OCI-M1 (cell line): ENCODE measurements around the gene CAVIN1.
"Not testable (repeated sequence)": the region's sequence is repeated elsewhere in the genome, so short reads cannot be mapped to it uniquely, and the experiment has no call there.

ENCODE experiments used
- DNase-seq: peaks from one replicate; lab custom pipeline; 2025; lab: John Stamatoyannopoulos, UW

Gene CAVIN1

DNA sequence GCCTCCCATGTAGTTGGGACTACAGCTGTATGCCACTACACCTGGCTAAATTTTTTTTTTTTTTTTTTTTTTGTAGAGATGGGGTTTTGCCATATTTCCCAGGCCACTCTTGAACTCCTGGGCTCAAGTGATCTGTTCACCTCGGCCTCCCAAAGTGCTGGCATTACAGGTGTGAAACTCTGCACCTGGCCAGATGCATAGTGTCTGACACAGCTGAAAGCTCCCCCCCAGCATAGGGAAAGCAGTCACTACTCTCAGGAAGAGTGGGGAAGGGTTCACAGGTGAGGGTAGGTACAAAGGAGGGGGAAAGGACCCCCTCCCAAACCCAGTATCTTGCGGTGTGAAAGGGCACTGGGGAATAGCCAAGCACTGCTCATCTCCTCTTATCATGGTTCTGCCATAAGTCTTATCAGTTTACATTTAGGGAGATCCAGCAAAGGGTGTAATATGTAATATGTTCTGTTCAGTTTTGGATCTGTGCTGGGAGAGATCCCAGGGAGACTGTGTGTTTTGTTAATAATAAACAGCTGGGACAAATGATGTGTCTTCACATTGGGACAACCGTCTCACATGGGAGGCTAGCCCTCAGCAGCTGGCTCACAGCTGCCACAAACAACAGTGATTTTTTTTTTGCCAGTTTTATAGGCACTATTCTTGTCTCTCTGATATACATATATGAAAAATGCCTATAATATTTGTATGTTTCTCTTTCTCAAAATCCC, 6.8 kb upstream of the CAVIN1 start:
- no peak for DNase-seq

- peak; percentile 84 for DNase-seq
Observed at GRCh38 chr17:42428141-42428944, 5.3 kb upstream of the CAVIN1 start.

DNA sequence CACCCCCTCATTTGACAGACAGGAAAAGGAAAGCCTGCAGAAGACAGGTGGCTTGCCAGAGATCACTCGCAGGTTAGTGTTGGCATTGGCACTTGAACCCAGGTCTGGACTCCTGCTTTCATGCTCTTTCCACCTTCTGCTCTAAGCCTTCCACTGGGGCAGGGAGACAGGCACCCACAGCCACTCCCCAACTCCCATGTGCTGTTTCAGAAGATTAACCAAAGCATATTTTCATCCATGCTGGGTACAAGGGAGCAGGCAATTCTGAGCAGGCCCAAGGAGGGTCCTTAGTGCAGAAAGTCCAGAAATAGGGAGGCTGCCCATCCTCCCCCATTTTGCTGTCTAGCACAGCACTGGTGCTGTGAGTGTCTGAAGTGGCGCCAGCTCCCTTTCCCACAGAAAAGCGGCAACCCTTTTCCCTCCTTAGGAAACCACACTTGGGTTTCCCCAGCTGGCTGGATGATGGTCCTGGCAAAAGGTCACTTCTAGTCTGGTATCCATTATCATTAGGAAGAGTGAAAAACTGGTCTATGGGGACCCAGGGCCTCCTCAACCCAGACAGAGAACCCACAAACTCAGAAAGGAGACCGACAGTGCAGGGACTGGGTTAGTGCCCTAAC, 2.0 kb upstream of the CAVIN1 start:
- DNase-seq: no peak

GRCh38 chr17:42423766-42424165, 710 bp upstream of the CAVIN1 start:
- DNase-seq: no peak

DNA sequence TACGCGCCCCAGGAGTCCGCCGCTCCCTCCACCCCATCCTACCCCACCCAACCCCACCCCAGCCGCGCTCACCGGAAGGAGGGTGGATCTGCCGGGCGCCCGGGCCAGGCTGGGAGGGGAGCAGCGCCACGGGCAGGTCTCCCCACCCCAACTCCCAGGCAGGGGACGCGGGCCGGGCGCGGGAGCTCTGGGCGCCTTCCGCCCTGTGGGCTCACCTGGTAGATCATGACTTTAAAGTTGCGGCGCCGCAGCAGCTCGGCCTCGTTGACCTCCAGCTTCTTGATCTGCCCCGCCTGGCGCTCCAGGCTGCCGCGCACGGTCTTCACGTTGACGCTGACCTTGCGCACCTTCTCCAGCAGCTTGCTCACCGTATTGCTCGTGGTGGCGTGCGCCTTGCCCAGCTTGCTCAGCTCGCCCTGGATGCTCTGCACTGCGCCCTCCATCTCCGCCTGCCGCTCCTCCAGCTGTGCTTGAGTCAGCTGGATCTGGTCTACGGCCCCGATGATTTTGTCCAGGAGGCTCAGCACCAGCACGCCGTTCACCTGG, 571 bp downstream of the CAVIN1 start:
- no peak for DNase-seq

DNA sequence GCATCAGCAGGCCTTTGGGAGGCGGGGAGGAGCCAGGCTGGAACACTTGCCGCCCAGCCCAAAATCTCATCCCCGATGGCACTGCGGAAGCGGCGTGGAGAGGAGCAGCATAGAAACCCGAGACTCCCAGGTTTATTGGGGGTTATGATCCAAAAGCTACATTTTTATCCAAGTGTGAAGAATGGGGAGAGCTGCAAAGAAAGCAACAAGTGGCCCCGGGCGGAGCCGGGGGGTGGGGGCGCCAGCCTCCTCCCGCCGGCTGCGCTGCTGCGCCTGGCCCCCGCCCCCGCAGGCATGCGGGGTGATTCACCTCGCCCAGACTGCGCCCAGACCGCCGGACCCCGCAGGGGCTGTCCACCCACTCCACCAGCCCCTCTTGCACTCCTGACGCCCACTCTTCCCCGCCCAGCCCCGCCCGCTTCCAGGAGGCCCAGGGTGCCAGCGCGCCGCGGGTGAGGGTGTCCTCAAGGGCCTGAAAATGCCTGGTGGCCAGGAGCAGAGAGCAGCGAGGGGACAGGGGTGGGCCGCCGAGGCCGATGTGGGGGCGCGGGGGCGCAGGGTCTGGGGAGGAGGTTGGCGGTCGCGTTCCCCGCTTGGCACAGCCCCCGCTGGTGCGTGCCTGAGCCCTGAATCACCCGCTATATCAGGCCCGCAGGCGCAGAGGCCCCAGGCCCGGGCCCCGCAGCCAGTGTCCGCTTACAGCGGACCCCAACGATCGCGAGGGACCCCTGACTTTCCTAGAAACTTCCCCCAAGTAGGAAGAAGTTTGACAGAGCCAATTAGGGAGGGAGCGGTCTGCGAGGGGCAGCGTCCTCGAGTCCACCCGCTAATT, 1.3 kb downstream of the CAVIN1 start:
- DNase-seq: no peak

- no peak for DNase-seq
Observed at GRCh38 chr17:42421136-42421506, 1.9 kb downstream of the CAVIN1 start.

GRCh38 chr17:42417981-42418380, 5.1 kb downstream of the CAVIN1 start:
- not testable (repeated sequence) for DNase-seq

GRCh38 chr17:42414704-42415409, 8.2 kb downstream of the CAVIN1 start:
- peak; percentile 34 for DNase-seq

GRCh38 chr17:42413464-42414040, 9.5 kb downstream of the CAVIN1 start:
- DNase-seq: no peak

DNA sequence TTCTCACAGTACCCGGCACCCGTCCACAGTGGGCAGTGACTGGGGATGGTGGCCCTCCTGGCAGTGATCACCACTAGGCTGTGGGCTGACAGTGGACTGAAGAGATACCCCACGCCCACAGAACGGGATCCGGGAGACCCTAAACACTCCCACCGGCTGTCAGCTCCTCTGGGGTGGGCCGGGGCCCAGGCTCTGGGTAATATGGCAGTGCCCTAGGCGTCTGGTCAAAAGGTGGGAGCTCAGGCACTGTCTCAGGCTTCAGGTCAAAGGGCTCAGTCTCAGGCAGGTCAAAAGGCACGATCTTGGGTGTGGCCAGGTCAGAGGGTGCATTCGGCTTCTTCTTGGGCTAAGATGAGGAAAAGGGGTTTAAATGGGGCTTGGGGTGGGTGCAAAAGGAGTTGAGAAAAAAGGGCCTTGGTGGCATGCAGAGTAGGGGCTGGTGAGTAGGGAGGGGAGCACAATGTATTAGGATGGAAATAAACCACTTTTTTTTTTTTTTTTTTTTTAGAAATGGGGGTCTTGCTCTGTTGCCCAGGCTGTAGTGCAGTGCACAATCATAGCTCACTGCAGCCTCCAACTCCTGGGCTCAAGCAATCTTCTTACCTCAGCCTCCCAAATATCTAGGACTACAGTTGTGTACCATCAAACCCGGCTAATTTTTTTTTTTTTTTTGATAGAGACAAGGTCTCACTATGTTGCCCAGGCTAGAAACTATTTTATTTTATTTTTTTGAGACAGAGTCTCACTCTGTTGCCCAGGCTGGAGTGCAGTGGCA, 11.0 kb downstream of the CAVIN1 start:
- no peak for DNase-seq

GRCh38 chr17:42411361-42411760, 11.7 kb downstream of the CAVIN1 start:
- DNase-seq: no peak

GRCh38 chr17:42410319-42410685, 12.8 kb downstream of the CAVIN1 start:
- no peak for DNase-seq

GRCh38 chr17:42409523-42410318, 13.3 kb downstream of the CAVIN1 start:
- no peak for DNase-seq

DNA sequence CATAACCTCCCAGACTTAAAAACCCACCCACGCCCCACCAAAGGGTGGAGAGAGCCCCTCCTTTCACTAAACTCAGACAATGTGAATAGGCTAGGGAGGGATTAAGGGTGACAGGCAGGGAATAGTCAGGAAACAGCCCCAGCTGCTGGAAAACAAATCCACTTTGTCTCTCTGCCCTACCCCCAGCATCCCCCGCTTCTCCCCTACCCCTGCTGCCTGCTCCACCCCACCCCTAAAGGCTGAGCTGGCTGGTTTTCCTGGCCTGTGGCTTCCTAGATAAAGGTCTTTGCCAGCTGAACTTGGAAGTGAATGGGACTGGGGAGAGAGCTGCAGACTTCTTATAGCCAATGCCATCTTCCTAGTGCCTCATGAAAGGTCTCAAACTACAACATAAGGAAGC, 15.0 kb downstream of the CAVIN1 start:
- DNase-seq: no peak

DNA sequence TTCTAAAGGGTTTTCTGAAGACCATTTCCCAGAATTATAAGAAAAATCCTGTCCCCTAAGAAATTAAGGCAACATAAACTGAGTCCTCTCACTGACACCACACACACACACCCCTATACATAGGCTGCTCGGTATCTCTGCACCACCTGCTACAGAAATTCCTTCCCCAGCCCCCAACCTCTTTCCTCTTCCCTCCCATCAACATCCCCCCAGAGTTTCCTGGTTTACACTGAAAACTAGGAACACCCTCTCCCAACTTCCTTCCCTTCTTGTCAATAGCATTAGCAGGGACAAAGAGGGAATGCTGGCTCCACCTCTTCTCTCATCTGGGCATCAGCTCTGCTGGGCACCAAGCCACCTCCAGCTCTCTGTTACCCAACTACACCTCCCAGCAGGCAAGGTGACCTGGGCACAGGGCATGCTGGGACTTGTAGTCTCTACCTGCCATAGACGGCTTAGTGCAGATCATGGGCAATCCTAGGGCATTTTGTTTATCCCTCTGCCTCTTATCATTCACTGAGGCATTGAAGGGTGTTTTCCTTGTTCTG, 15.7 kb downstream of the CAVIN1 start:
- peak; percentile 81 for DNase-seq

GRCh38 chr17:42406615-42407288, 16.3 kb downstream of the CAVIN1 start:
- DNase-seq: peak; percentile 93

DNA sequence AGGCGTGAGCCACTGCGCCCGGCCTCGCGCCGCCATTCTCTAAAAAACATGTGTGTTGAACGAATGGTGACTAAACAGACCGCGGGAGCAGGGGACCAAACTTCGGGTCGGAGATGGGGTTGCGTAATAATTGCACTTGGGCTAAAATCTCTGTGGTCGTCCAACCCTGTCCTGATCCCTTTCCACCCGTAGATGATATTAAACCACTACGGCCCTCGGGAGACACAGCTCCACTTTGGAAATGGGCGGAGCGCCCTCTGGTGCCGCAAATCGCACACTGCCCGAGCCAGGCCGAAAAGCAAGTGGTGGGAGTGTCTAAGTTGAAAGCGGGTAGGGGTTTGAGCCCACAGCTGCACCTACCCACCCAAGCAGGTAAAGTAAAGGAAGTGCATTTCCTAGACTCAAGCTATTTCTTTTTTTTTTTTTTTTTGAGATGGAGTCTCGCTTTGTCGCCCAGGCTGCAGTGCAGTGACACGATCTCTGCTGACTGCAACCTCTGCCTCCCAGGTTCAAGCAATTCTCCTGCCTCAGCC, 17.0 kb downstream of the CAVIN1 start:
- DNase-seq: peak; percentile 95
